Pulmonary artery endothelial cell (primary cell): ENCODE data around the gene SFT2D2. TPM values are rescaled to one million over a fixed set of nuclear protein-coding genes. Genes with fewer than 3 reads are reported as not detected.
"Not testable (repeated sequence)": the region's sequence is repeated elsewhere in the genome, so short reads cannot be mapped to it uniquely, and the experiment has no call there.

Experiments
- DNase-seq: peaks from one replicate; pipeline ENCODE4 v3.0.0-alpha.2; 2011; ENCODE audit warnings: low read depth, low spot score
- total RNA-seq: library from RNA; depleted of rRNA; stranded (reverse); fragments of >200 nt; gene quantifications from 2 replicates; pipeline ENCODE4 v1.2.3, GENCODE V29; 2014

Gene SFT2D2
- total RNA-seq = 32.5 and 44.8 TPM in 2 replicates

DNA sequence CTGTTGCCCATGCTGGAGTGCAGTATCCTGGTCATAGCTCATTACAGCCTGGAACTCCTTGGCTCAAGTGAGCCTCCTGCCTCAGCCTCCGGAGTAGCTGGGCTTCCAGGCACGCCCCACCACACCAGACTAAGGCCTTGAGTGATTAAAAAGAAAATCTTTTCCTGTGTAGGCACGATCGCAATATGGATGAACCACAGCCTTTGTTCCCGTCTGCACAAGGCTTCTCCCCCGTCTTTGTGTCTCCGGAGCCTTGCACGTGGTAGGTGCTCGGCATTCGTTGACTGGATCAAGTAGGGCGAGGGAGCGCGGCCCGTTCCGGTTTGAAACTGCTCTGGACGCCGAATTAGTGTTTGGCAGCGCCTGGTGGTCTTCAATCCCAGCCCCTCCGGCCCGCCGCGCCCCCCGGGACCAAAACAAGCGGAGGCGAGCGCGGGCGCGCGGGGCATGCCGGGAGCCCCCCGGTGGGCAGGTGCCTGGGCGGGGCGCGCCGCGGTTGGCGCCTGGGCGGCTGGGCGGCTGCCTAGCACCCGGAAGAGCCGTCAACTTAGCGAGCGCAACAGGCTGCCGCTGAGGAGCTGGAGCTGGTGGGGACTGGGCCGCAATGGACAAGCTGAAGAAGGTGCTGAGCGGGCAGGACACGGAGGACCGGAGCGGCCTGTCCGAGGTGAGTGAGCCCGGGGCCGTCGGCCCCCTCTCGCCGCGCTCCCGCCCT, at the start of gene SFT2D2:
SFT2D2 (plus strand) TSS at position 529 of the 715 bp plus-strand sequence; CDS start at position 605, 76 bp downstream.
- peak; percentile 36 for DNase-seq

DNA sequence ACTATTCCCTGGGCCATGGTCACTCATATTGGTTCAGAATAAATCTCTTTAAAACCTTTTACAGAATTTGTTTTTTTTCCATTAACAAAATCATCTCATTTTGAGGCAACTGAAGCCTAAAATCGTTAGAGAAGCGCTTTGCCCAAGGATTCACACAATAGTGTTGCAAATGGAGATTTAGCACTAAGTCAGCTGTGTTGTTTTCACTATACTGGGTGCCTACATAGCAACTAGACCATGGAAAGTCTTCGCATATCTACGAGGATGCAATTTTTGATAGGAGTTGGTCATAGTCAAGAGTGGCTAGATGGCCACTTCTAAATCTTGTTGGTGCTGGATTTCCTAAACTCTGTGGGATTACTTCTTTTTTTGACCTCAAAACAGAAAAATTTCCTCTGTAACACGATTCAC, 47.6 kb upstream of the SFT2D2 start:
- DNase-seq = no peak

DNA sequence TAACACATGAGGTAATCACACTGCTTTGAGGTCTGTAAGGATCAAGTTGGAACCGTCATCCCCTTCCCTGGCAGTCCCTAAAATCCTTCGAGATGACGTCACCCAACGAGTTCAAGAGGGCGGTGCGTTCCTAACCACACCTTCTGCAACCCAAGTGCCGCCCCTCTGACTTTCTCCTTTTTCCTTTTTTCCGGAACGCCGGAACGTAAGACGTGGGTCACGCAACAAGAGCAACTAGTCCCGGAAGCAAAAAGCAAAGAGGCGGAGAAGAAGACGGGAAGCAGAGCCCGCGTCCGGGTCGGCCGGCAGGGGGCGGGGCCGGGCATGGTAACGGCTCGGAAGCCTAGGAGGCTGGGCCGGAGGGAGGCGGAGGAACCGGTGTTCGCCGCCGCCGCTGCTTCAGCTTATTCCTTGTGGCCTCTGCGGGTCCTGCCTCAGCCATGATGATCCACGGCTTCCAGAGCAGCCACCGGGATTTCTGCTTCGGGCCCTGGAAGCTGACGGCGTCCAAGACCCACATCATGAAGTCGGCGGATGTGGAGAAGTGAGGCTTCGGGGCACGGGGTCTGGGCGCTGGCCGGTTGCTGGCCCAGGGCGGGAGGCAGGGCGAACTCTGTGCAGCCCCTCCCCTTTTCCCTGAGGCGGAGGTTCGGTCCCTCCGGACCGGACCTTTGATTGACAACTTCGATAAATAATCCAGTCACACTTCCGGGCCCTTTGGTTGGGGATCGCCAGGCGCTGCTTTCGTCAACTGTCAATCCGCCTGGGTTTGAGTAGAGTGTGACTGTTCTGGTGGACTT, 47.0 kb upstream of the SFT2D2 start, which contains the start of gene TIPRL:
TIPRL (plus strand) TSS at position 325 of the 800 bp plus-strand sequence; CDS start at position 441, 116 bp downstream.
- DNase-seq = peak; percentile 93

DNA sequence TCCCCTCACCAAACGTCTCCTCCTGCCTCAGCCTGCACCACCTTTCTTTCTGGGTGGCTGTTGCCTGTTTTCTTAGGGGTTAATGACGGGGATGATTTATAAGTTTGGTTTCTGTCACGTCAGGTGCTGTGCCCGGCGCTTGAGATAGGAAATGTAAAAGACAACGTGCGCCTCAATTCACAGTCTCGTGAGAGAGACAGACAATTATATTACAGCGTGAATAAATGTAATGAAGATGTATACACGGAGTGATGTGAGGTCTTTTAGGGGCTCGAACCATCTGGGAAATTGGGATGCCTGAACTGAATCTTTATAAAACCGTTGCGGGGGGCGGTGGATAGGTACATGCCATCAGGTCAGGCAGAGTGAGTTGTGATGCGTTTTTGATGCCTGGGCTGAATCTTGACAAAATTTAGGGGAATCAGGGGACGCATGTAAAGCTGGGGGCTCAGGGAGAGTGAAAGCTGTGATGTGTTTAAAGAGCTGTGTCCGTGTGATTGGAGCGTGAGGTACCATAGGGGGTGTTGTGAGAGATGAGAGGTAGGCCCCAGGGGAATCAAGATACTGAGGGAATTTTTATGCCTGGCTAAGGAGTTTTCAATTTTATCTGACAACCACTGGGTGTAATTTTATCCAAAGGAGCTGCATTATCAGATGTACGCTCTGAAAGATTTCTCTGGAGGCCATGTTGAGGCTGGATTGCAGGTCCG, 46.2 kb upstream of the SFT2D2 start:
- no peak for DNase-seq

DNA sequence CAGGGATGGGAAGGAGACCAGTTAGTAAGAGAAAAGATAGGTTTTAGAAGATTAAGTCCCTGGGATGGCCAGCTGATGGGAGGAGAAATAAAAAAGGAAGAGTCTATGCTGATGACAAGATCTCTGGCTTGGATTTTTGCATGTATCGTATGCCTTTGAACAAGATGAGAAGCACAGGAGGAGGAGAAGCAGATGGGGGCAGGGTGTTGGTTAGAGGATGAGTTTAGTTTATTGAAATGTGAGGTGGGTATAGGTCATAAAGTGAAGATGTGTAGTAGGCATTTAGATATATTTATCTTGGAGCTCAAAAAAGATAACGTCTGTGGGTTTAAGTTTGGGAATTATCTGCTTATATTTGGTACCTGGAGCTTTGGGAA, 45.7 kb upstream of the SFT2D2 start:
- DNase-seq = no peak

DNA sequence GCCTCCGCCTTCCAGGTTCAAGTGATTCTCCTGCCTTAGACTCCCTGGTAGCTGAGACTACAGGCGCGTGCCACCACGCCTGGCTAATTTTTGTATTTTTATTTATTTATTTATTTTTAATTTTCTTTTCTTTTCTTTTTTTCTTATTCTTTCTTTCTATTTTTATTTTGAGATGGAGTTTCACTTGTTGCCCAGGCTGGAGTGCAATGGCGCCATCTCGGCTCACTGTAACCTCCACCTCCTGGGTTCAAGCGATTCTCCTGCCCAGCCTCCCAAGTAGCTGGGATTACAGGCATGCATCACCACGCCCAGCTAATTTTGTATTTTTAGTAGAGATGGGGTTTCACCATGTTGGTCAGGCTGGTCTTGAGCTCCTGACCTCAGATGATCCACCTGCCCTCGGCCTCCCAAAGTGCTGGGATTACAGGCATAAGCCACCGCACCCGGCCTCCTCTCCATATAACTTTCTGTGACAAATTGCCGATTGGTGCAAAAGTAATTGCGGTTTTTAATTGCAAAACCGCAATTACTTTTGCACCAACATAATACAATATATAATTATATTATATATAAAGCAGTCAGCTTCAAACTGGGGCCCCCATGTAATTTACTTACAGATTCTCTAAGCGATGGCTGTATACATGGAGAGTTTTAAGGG, 44.6 kb upstream of the SFT2D2 start:
- not testable (repeated sequence) for DNase-seq

DNA sequence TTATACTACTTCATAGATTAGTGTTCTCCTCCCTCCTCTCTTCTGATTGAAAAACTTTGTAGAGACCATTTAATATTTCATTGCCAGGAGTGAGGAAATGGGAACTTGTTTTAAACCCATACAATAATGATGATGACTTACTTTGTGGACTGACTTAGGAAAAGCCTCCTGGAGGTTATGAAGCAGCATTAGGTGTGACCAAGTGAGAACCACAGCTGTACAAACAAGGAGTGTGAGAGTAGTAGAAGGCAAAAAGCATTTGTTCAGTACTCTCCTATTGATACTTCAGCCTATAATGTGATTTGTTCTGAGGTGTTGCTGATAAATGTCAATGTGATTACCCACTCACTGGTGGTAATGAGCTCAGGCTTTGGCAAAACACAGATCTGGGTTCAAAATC, 38.6 kb upstream of the SFT2D2 start:
- DNase-seq = no peak

DNA sequence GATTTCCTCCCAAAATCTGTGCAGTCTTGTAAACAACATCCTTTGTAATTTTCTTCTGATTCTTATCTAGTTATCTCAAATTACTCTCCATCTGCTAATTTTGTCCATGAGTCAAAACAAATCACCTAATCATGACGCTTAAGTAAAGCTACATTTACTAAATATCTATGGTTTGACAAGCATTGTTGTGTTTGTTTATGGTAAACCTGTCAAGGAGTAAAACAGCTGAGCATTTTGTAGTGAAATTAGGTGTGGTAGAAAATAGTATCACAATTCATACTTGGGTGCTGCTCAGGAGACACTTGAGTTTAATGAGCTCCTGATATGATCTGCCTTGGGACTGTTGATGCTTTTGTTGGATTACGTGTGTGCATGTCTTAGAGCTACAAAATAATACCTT, 35.4 kb upstream of the SFT2D2 start:
- DNase-seq = no peak

DNA sequence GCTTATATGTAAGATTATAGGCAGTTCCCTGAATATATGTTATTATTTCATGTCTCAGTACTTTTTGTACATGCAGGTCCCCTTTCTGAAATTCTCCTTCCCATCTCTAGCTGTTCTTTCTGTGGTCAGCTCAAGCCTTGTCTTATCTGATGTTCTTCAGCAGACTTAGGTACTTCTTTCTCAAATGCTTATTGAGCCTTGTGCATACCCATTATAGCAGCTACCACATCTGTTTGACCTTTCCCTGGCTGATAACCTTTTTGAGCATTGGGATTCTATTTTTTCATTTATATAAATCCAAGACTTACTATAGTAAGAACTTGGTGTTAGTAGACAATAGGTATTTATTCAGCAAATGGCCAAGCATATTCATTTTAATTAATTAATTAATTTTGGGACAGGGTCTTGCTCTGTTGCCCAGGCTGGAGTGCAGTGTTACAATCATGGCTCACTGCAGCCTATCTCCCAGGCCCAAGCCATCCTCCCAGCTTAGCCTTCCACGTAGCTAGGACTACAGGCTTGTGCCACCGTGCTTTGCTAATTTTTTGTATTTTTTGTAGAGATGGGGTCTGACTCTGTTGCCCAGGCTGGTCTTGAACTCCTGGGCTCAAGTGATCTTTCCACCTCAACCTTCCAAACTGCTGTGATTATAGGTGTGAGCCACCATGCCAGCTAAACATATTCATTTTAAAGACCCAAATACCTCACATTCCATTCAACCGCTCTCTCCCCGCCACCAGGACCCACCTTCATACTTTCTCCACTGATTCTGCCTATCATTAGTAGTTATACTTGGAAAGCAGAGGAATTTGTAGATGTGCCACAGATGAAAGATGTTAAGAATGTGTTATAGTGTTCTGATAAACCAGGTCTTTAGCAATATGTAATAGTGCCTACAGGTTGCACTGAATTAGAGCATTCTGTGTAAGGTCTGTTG, 30.3 kb upstream of the SFT2D2 start:
- DNase-seq = no peak

DNA sequence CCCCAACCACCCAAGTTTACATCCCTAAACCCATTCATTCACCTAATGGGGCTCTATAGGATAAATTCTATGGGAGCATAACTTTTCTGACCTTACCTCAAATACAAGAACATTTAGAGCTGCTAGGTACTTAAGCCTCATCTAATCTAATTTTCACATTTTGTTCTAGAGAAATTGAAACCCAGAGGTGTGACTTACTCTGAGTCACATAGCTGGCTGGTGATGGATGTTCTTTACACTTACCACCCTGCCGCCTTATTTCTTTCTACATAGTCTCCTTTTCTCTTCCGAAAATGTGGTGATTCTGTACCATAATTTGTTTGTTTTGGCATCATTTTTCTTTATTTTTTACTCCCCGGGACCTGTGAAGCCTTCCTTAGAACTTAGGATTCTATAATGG, 26.7 kb upstream of the SFT2D2 start:
- no peak for DNase-seq

DNA sequence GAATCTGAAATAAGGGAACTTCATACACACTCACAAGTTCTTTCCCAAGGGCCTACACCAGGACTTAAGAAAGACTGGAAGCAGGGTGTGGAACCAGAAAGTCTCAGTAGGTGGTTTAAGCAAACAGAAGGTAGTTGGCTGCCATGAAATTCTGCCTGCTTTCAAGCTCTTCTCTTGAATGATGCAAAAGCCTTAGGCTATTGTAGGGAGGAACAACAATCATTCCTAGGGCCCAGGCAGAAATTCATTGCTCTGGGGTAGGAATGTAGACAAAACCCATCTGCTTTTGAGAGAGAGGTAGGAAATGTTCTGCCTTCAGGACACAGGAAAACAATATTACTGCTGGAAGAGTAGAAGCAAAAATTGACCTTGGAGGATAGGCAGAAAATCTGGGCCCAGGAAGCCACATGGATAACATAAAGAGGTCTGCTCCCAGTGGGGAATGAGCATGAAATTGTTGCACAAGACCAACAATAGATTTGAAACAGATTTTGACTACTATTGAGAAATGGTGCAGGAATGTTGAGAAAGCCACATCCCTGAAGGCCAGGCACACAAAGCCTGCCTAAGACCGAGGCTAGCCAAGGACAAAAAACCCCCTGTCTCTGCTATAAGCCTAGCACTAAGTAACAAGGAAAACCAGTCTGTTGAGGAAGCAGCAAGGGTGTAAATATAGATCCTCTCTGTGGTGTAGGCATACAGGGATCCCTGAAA, 22.7 kb upstream of the SFT2D2 start:
- no peak for DNase-seq

DNA sequence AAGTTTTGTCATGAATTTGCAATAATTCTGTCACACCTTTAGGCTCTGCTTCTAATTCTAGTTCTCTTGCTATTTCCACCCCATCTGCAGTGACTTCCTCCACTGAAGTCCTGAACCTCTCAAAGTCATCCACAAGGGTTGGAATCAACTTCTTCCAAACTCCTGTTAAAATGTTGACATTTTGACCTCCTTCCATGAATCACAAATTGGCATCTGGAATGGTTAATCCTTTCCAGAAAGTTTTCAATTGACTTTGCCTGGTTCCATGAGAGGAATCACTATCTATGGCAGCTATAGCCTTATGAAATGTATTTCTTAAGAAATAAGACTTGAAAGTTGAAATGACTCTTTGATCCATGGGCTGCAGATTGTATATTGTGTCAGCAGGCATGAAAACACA, 19.7 kb upstream of the SFT2D2 start:
- no peak for DNase-seq

DNA sequence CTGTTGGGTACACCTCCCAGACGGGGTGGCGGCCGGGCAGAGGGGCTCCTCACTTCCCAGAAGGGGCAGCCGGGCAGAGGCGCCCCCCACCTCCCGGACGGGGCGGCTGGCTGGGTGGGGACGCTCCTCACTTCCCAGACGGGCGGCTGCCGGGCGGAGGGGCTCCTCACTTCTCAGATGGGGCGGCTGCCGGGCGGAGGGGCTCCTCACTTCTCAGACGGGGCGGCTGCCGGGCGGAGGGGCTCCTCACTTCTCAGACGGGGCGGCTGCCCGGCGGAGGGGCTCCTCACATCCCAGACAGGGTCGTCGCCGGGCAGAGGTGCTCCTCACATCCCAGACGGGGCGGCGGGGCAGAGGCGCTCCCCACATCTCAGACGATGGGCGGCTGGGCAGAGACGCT, 18.1 kb upstream of the SFT2D2 start:
- not testable (repeated sequence) for DNase-seq

DNA sequence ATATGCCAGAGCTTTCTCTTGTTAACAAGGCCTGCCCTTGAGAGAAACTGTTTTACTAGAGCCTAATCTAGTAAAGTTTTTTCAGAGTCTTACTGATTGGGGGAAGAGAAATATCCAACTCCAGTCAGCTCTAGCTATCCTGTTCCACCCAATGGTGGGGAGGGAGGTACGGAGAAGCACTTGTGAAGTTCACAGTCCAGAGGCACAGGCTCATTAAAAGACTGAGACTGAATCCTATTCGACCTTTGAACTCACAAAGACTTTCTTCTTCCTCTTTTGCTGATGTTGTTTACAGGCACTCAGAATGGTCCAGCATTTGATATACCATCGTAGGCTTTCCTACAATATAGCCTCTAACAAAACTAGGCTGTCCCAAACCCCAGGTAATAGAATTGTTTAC, 15.5 kb upstream of the SFT2D2 start:
- DNase-seq = no peak

DNA sequence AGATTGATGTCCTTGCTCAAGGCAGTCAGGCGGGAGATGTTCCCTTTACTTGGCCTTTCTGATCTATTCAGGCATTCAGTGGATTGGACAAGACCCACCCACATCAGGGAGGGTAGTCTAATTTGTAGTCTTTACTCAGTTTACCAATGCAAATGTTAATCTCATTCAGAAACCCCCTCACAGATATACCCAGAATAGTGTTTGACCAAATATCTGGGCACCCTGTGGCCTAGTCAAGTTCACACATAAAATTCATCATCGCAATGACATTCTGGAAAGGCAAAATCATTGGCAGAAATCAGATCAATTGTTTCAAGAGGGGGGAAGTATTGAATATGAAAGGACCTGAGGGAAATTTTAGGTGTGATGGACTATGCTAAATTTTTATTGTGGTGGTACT, 12.5 kb upstream of the SFT2D2 start:
- DNase-seq = no peak

DNA sequence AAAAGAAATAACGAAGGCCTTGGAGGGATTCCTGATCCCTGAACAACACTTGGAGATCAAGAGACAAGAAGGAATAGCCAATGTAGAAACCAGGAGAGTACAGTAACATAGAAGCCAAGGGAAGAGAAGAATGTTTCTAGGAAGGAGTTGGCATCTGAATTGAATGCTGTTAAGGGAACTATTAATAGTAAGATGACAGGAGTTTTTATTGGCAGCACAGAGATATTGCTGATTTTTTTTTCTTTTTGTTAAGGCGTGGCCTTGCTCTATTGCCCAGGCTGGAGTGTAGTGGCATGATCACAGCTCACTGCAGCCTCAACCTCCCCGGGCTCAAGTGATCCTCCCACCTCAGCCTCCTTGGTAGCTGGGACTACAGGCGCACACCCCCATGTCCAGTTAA, 9.6 kb upstream of the SFT2D2 start:
- DNase-seq = no peak

DNA sequence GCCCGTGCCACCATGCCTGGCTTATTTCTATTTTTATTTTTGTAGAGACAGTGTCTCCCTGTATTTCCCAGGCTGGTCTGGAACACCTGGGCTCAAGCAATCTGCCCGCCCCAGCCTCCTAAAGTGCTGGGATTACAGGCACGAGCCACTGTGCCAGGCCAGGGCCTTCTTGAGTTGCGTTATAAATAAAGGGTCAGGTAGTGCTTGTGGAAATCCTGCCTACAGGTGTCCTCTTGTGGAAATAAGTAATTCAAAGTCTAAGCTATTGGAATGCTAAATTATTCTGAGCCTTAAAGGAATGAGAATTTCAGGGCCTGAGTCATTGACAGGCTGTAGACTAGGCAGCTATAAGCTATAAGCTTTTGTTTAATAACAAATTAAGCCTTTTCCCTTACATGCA, 8.1 kb upstream of the SFT2D2 start:
- DNase-seq = no peak

DNA sequence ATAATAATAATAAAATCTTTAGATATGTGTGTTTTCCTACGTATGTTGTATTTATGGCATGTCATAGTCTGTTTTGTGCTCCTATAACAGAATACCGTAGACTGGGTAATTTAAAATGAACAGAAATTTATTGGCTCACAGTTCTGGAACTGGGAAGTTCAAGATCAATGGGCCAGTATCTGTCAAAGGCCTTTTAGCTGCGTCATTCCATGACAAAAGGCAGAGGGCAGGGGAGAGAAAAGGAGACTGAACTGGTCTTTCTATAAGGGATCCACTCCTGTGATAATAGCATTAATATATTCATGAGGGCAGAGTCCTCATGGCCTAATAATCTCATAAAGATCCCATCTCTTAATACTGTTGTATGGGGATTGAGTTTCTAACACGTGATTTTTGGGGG, 7.1 kb upstream of the SFT2D2 start:
- DNase-seq = no peak

DNA sequence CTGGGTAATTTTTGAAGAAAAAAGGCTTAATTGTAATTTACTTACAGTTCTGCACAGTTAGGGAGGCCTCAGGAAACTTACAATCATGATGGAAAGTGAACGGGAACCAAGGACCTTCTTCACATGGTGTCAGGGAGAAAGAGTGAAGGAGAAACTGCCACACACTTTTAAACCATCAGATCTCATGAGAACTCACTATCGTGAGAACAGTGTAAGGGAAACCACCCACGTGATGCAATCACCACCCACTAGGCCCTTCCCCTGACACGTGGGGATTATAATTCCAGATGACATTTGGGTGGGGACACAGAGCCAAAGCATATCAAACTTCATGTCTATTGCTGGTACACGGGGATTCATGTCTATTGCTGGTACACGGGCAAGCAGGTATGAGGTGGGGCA, 5.3 kb upstream of the SFT2D2 start:
- no peak for DNase-seq

DNA sequence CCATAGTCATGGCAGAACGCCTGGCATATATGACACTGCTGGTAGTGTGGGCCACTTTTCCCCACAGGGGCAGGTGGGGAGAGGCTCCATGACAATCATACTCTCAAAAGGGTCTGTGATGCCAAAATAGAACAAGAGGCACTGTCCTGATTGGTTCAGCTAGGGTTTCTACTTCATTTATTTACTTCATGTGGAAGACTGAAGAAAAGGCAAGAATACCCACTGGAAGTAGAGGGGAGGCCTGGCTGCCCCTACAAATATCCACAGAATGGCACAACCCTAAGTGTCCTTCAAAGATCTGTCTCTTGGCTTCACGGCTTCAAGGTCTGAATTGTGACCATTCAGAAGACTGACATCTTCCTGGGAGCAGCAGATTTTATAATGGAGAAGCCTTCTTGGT, 4.5 kb upstream of the SFT2D2 start:
- no peak for DNase-seq
